Ramos (cell line): ENCODE measurements around the gene TRMT61A.

Experiments used
- in situ Hi-C: fragments of 300-500 bp; cut with MboI; formaldehyde crosslinking; loops from one replicate; pipeline ENCODE4 v1.14.3; 2022; ENCODE audit warnings: low sequenced_read_pairs; ENCODE audit not compliant: unreplicated experiment

Gene TRMT61A

GRCh38 chr14:103561381-103562178 is 32.6 kb downstream of the TRMT61A start:
- in situ Hi-C loops, result no loop called here

GRCh38 chr14:103562179-103562428 is 33.1 kb downstream of the TRMT61A start:
- in situ Hi-C loops, result no loop called here

GRCh38 chr14:103562429-103563225 is 33.6 kb downstream of the TRMT61A start, which contains the start of the genes BAG5 and COA8:
BAG5 (minus strand) TSS chr14:103562657; CDS start chr14:103561164, 1,493 bp downstream.
COA8 (plus strand) TSS chr14:103562960; CDS start chr14:103563002, 42 bp downstream.
- in situ Hi-C loops, result no loop called here

- in situ Hi-C loops, result no loop called here
These were observed 34.2 kb downstream of the TRMT61A start for GRCh38 chr14:103563226-103563620.

- in situ Hi-C loops, result no loop called here
These were observed 35.0 kb downstream of the TRMT61A start for GRCh38 chr14:103563844-103564505.

- in situ Hi-C loops, result no loop called here
These were observed 40.0 kb downstream of the TRMT61A start for GRCh38 chr14:103568952-103569351.

GRCh38 chr14:103569408-103569807 is 40.4 kb downstream of the TRMT61A start:
- in situ Hi-C loops, result no loop called here

GRCh38 chr14:103574104-103574503 is 45.1 kb downstream of the TRMT61A start:
- in situ Hi-C loops, result loop anchor here (10.0 kb wide), 1 partner anchor 101 kb away; no protein-coding TSS in a partner anchor

GRCh38 chr14:103574707-103575285 is 45.8 kb downstream of the TRMT61A start:
- in situ Hi-C loops, result loop anchor here (10.0 kb wide), 1 partner anchor 100 kb away; no protein-coding TSS in a partner anchor

- in situ Hi-C loops, result loop anchor here (10.0 kb wide), 1 partner anchor 98 kb away; no protein-coding TSS in a partner anchor
These were observed 47.5 kb downstream of the TRMT61A start for GRCh38 chr14:103576371-103577024.

- in situ Hi-C loops, result loop anchor here (10.0 kb wide), 1 partner anchor 96 kb away; no protein-coding TSS in a partner anchor
These were observed 49.5 kb downstream of the TRMT61A start for GRCh38 chr14:103578401-103579075.

GRCh38 chr14:103581206-103581605 is 52.2 kb downstream of the TRMT61A start:
- in situ Hi-C loops, result no loop called here

- in situ Hi-C loops, result no loop called here
These were observed 53.1 kb downstream of the TRMT61A start for GRCh38 chr14:103581954-103582703.

GRCh38 chr14:103584326-103584915 is 55.4 kb downstream of the TRMT61A start:
- in situ Hi-C loops, result no loop called here
